ENCODE data around the gene ZNF750.

Gene ZNF750

DNA sequence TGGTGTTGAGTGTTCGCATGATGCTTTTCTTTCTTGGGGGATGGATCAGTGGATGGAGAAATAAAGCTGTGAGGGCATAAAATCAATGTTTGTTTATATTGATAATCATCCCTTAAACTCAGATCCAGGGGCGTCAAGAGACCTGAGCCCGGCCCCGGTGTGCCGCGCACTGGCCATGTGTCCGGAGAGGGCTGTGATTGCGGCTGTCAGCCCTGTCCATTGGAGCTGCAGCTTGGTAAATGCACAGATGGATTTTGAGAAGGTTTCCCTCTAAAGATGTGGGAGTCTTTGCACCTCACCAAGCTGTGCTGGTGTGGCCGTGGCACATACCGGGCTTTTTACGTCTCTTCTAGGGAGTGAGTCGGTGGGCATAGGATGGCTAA is 21.6 kb upstream of the ZNF750 start:
- H3K9me3 ChIP-seq (ENCODE audit: insufficient read depth, low read length) = no peaks in the 10 kb centered on the region

DNA sequence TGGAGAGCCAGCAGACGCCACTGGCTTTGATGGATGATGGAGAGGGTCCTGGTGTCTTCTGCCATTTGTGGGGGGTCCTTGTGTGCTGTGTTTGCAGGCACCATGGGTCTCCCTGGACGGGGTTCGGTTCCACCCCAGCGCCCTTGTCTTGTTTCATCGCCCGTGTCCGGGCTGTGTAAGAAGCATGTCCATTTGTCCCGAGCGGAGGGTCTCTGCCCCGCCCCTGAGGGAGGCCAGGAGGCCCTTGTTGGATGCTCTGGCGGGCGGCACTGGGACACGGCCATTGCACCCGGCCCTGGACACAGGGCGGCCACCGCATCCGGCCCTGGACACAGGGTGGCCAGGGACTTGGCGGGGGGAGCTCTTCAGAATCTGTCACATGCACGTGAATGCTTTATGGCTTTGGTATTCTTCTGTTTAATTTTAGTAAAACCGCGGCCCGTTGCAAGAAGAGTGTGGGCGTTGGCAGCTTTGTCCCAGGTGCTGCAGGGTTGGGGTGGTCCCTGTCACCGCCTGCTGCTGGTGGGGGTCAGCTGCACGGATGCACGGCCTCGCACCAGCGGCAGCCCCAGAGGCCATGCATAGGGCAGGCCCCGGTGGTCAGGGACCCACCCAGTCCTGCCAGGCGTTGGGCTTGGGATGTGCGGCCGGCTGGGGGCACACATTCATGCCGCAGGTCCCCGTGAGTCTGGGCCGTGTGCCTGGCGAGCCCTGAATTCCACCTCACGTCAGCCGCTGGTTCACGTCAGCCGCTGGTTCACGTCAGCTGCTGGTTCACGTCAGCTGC is 21.0 kb upstream of the ZNF750 start:
- TF ChIP-seq, protein P1, sequence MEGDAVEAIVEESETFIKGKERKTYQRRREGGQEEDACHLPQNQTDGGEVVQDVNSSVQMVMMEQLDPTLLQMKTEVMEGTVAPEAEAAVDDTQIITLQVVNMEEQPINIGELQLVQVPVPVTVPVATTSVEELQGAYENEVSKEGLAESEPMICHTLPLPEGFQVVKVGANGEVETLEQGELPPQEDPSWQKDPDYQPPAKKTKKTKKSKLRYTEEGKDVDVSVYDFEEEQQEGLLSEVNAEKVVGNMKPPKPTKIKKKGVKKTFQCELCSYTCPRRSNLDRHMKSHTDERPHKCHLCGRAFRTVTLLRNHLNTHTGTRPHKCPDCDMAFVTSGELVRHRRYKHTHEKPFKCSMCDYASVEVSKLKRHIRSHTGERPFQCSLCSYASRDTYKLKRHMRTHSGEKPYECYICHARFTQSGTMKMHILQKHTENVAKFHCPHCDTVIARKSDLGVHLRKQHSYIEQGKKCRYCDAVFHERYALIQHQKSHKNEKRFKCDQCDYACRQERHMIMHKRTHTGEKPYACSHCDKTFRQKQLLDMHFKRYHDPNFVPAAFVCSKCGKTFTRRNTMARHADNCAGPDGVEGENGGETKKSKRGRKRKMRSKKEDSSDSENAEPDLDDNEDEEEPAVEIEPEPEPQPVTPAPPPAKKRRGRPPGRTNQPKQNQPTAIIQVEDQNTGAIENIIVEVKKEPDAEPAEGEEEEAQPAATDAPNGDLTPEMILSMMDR (IDR thresholded peaks at IDR 0.05; ENCODE audit: insufficient read depth, low read length, poor library complexity, severe bottlenecking) = no peak
- no peak for TF ChIP-seq EZH2phosphoT487 (conservative IDR thresholded peaks at IDR 0.05; ENCODE audit: low read length)
- peak overlapping the region; percentile 34 for H3K4me2 ChIP-seq (ENCODE audit: low read depth, low read length, poor library complexity, severe bottlenecking)
- H3K36me3 ChIP-seq (ENCODE audit: low read length) = no peaks in the 10 kb centered on the region
- H3K27me3 ChIP-seq (ENCODE audit: low read length) = no peaks in the 10 kb centered on the region
- H3K4me3 ChIP-seq (ENCODE audit: insufficient read depth, low read length, poor library complexity, severe bottlenecking) = no peak overlapping the region
- peak overlapping the region; percentile 64 for H3K27ac ChIP-seq (ENCODE audit: low read depth, low read length)
- H2AFZ ChIP-seq (ENCODE audit: low read depth, low read length, severe bottlenecking) = no peak overlapping the region
- H3F3A ChIP-seq (ENCODE audit: insufficient read depth) = 0 out of 2 replicates have a peak, but pooled peaks cover 14% of the 10 kb centered on the region
- H3K9ac ChIP-seq (ENCODE audit: low read length) = no peak overlapping the region
- H3K9me2 ChIP-seq (replicated peaks; ENCODE audit: insufficient read depth, low read length) = no peaks in the 10 kb centered on the region
- no peaks in the 10 kb centered on the region for H3K79me2 ChIP-seq (ENCODE audit: insufficient read depth, low read length)
- no peaks in the 10 kb centered on the region; the same call in 1 of the 2 replicates for H4K20me1 ChIP-seq (ENCODE audit: low read depth, low read length)
- H3K9me3 ChIP-seq (ENCODE audit: insufficient read depth, low read length) = no peaks in the 10 kb centered on the region

More for the DNA sequence above, 21.6 kb upstream of the ZNF750 start:
- no peak overlapping the region for H3K9ac ChIP-seq (ENCODE audit: low read length)
- H2AFZ ChIP-seq (ENCODE audit: low read depth, low read length, severe bottlenecking) = no peak overlapping the region
- H3K4me3 ChIP-seq (ENCODE audit: insufficient read depth, low read length, poor library complexity, severe bottlenecking) = no peak overlapping the region
- no peaks in the 10 kb centered on the region; the same call in 1 of the 2 replicates for H4K20me1 ChIP-seq (ENCODE audit: low read depth, low read length)
- H3K36me3 ChIP-seq (ENCODE audit: low read length) = no peaks in the 10 kb centered on the region
- no peaks in the 10 kb centered on the region for H3K9me2 ChIP-seq (replicated peaks; ENCODE audit: insufficient read depth, low read length)
- 0 out of 2 replicates have a peak, but pooled peaks cover 14% of the 10 kb centered on the region for H3F3A ChIP-seq (ENCODE audit: insufficient read depth)
- no peaks in the 10 kb centered on the region for H3K27me3 ChIP-seq (ENCODE audit: low read length)
- H3K4me2 ChIP-seq (ENCODE audit: low read depth, low read length, poor library complexity, severe bottlenecking) = no peak overlapping the region
- no peak for TF ChIP-seq EZH2phosphoT487 (conservative IDR thresholded peaks at IDR 0.05; ENCODE audit: low read length)
- TF ChIP-seq, protein P1 (IDR thresholded peaks at IDR 0.05; ENCODE audit: insufficient read depth, low read length, poor library complexity, severe bottlenecking) = no peak
- no peaks in the 10 kb centered on the region for H3K79me2 ChIP-seq (ENCODE audit: insufficient read depth, low read length)
- peak overlapping the region; percentile 30 for H3K27ac ChIP-seq (ENCODE audit: low read depth, low read length)

GRCh38 chr17:82859431-82860403 is 19.9 kb upstream of the ZNF750 start:
- Histone ChIP-seq H3K9me3 (ENCODE audit: insufficient read depth, low read length) (no peaks in the 10 kb centered on the region), H4K20me1 (ENCODE audit: low read depth, low read length) (no peaks in the 10 kb centered on the region; the same call in 1 of the 2 replicates), H3K4me3 (ENCODE audit: insufficient read depth, low read length, poor library complexity, severe bottlenecking) (no peak overlapping the region), H3K79me2 (ENCODE audit: insufficient read depth, low read length) (no peaks in the 10 kb centered on the region), H3K9me2 (replicated peaks; ENCODE audit: insufficient read depth, low read length) (no peaks in the 10 kb centered on the region), H3K27me3 (ENCODE audit: low read length) (no peaks in the 10 kb centered on the region), H3K36me3 (ENCODE audit: low read length) (no peaks in the 10 kb centered on the region), H3K9ac (ENCODE audit: low read length) (no peak overlapping the region), H2AFZ (ENCODE audit: low read depth, low read length, severe bottlenecking) (no peak overlapping the region), H3K4me2 (ENCODE audit: low read depth, low read length, poor library complexity, severe bottlenecking) (peak overlapping the region; percentile 34), H3F3A (ENCODE audit: insufficient read depth) (0 out of 2 replicates have a peak, but pooled peaks cover 14% of the 10 kb centered on the region), H3K27ac (ENCODE audit: low read depth, low read length) (peak overlapping the region; percentile 64)
- TF ChIP-seq, protein P1 (IDR thresholded peaks at IDR 0.05; ENCODE audit: insufficient read depth, low read length, poor library complexity, severe bottlenecking) = no peak
- TF ChIP-seq EZH2phosphoT487 (conservative IDR thresholded peaks at IDR 0.05; ENCODE audit: low read length) = no peak

All from SU-DHL-6 (cell line).